SK-N-MC (cell line): ENCODE data around the gene MTFP1.

Experiments
- EZH2 ChIP-seq: fragments of 200-600 bp; sonication (generic); IDR thresholded peaks from one replicate; pipeline ENCODE4 v1.6.1; 2017; ENCODE audit warnings: antibody characterized with exemption
- POLR2AphosphoS5 ChIP-seq: IDR thresholded peaks from 2 replicates; pipeline ENCODE4 v1.6.1; 2012; ENCODE audit warnings: mild to moderate bottlenecking, low read depth, low read length, borderline replicate concordance

DNA sequence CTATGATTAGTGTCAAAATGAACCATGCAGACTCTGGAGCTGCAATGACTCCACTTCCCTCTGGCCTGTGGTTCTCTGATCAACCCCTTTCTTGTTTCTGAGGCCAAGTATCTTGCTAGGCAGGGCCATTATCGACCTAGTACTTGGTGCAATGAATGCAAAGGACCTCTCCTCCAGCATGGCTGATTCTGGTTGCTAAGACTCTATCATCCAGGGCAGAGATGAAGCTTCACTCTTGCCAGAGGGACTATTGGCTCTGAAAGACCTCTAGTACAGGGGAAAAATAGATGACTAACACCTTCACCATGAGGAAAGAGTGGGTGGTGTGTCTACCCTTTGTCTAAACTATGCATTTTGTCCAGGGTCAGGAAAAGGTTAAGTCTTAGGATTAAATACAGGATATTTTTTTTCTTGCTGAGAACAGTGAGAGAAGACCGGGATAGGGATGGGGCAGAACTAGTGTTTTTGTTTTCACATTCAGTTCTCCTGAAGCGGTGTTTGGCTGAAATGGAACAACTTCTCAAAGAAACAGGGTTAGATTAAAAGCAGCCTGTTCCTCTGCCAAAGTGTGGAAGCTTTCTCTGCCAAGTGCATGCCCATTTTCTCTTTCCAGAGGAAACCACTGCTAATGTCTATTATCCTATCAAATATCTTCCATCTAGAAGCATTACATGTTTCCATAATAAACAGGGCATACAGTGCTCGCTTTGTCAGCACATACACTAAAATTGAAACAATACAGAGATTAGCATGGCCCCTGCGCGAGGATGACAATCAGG, 5.0 kb upstream of the MTFP1 start:
- no peak for TF ChIP-seq POLR2AphosphoS5
- no peak for TF ChIP-seq EZH2
